ENCODE results near the gene SAPCD2. TPM values are rescaled to one million over a fixed set of nuclear protein-coding genes. Genes with fewer than 3 reads are reported as not detected.

The SAPCD2 gene
- total RNA-seq, 1 experiment from 2014 or later: 18.4 TPM

GRCh38 chr9:137041124-137041523 lies 29.2 kb downstream of the SAPCD2 start:
- ChIA-PET POLR2A (no interaction called here), CTCF (no interaction called here)
- peaks cover 10% of the 10 kb centered on the region; the same call in 1 of the 2 replicates for H3K4me1 ChIP-seq (ENCODE audit: control insufficient read depth, insufficient read depth, low read length)
- intact Hi-C loops (cut with micrococcal nuclease; ENCODE audit: unreplicated experiment): no loop called here
- H3K4me3 ChIP-seq (ENCODE audit: low read depth in 2 of 2, low read length in 2 of 2): no peak overlapping the region
- H3K27me3 ChIP-seq (ENCODE audit: control insufficient read depth, insufficient read depth, low read length): no peaks in the 10 kb centered on the region
- DNase-seq (ENCODE audit: low read depth, low spot score): no peak
- BruUV-seq (replicated peaks): no TSS peak
- no peak overlapping the region for H3K27ac ChIP-seq (ENCODE audit: low read length)
- no peaks in the 10 kb centered on the region for H3K36me3 ChIP-seq (ENCODE audit: control insufficient read depth, insufficient read depth, low read length)
- TF ChIP-seq SIN3A (IDR thresholded peaks at IDR 0.05; ENCODE audit: borderline replicate concordance, insufficient read depth, low read depth, low read length): no peak
- no peak for TF ChIP-seq CTCF (IDR thresholded peaks at IDR 0.05)
- no peak for TF ChIP-seq POLR2AphosphoS5 (IDR thresholded peaks at IDR 0.05; ENCODE audit: low read depth, low read length)
- no peak for TF ChIP-seq REST (IDR thresholded peaks at IDR 0.05; ENCODE audit: insufficient read depth in 1 of 2, low read depth in 2 of 2, low read length in 1 of 2)
- TF ChIP-seq TCF7L2 (IDR thresholded peaks at IDR 0.05; ENCODE audit: low read depth, low read length): no peak
- ATAC-seq: no peak
- in situ Hi-C loops (cut with HindIII; ENCODE audit: low pct_unique_long_range_greater_than_20kb, low sequenced_read_pairs): no loop called here
- no peaks in the 10 kb centered on the region for H3K9me3 ChIP-seq (ENCODE audit: control insufficient read depth, insufficient read depth, low read depth, low read length)

- in situ Hi-C loops (cut with HindIII; ENCODE audit: low pct_unique_long_range_greater_than_20kb, low sequenced_read_pairs): no loop called here
These were observed 29.8 kb downstream of the SAPCD2 start for GRCh38 chr9:137040568-137040967.

More at GRCh38 chr9:137040568-137040967, 29.8 kb downstream of the SAPCD2 start:
- TF ChIP-seq POLR2AphosphoS5 (IDR thresholded peaks at IDR 0.05; ENCODE audit: low read depth, low read length): no peak
- no peak for TF ChIP-seq REST (IDR thresholded peaks at IDR 0.05; ENCODE audit: insufficient read depth in 1 of 2, low read depth in 2 of 2, low read length in 1 of 2)
- no peak for TF ChIP-seq TCF7L2 (IDR thresholded peaks at IDR 0.05; ENCODE audit: low read depth, low read length)
- TF ChIP-seq SIN3A (IDR thresholded peaks at IDR 0.05; ENCODE audit: borderline replicate concordance, insufficient read depth, low read depth, low read length): no peak
- no peak for TF ChIP-seq CTCF (IDR thresholded peaks at IDR 0.05)
- no TSS peak for BruUV-seq (replicated peaks)
- intact Hi-C loops (cut with micrococcal nuclease; ENCODE audit: unreplicated experiment): no loop called here
- peaks cover 10% of the 10 kb centered on the region; the same call in 1 of the 2 replicates for H3K4me1 ChIP-seq (ENCODE audit: control insufficient read depth, insufficient read depth, low read length)
- DNase-seq (ENCODE audit: low read depth, low spot score) (no peak), ATAC-seq (no peak)
- no peaks in the 10 kb centered on the region for H3K9me3 ChIP-seq (ENCODE audit: control insufficient read depth, insufficient read depth, low read depth, low read length)
- CTCF ChIA-PET: no interaction called here
- no peaks in the 10 kb centered on the region for H3K27me3 ChIP-seq (ENCODE audit: control insufficient read depth, insufficient read depth, low read length)
- POLR2A ChIA-PET: no interaction called here
- no peak overlapping the region for H3K4me3 ChIP-seq (ENCODE audit: low read depth in 2 of 2, low read length in 2 of 2)
- H3K36me3 ChIP-seq (ENCODE audit: control insufficient read depth, insufficient read depth, low read length): no peaks in the 10 kb centered on the region
- H3K27ac ChIP-seq (ENCODE audit: low read length): no peak overlapping the region
